ENCODE data around the gene GPR132. TPM values are rescaled to one million over a fixed set of nuclear protein-coding genes. Genes with fewer than 3 reads are reported as not detected.
A peak's percentile ranks its signal among the peaks of the same experiment; 100 is the strongest.
"Not testable (repeated sequence)": the region's sequence is repeated elsewhere in the genome, so short reads cannot be mapped to it uniquely, and the experiment has no call there.

The GPR132 gene
- total RNA-seq, 2 experiments from 2014 or later, result 33.4 to 34.2 TPM

- Mint-ChIP-seq H3K4me1 (ENCODE audit: low read depth) (peaks cover 70% of the 10 kb centered on the region), H3K27me3 (no peaks in the 10 kb centered on the region), H3K9me3 (no peaks in the 10 kb centered on the region), H3K36me3 (peaks cover 19% of the 10 kb centered on the region), H3K27ac (peak overlapping the region; percentile 86), H3K4me3 (peak overlapping the region; percentile 94)
- intact Hi-C loops (cut with micrococcal nuclease), result loop anchor here (1.0 to 2.0 kb wide), 3 partner anchors 38 to 426 kb away; partner anchors contain the start of gene TEDC1
- CTCF ChIA-PET, result interaction anchor here (0.6 to 12.1 kb wide), 6 partner anchors 18 to 416 kb away, joined by 3 to 179 read pairs (median 4); no protein-coding TSS in a partner anchor
- POLR2A ChIA-PET, result interaction anchor here (1.1 to 2.2 kb wide), 6 partner anchors 9 to 228 kb away, joined by 3 to 16 read pairs (median 8); partner anchors contain the start of gene CDCA4
- peak; percentile 72 for DNase-seq
Measured at GRCh38 chr14:105064721-105065143, 498 bp downstream of the GPR132 start.

DNA sequence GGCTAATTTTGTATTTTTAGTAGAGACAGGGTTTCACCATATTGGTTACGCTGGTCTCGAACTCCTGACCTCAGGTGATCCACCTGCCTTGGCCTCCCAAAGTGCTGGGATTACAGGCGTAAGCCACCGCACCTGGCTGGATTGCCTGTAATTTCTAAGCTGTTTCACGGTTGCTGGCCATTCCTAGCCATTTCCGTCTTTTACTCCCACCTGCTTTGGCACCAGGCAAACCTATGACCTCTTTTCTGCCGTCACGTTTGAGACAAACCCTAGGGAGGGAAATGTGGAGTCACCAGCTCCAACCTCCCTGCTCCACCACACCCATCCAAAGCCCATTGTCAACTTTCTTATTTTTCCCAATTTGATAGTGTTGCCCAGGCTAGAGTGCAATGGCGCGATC is 1.2 kb downstream of the GPR132 start:
- CTCF ChIA-PET, result interaction anchor here (0.7 to 12.1 kb wide), 4 partner anchors 25 to 417 kb away, joined by 3 to 179 read pairs (median 4); no protein-coding TSS in a partner anchor
- POLR2A ChIA-PET, result interaction anchor here (1.4 to 2.2 kb wide), 2 partner anchors 11 to 30 kb away, joined by 3 to 8 read pairs; no protein-coding TSS in a partner anchor
- Mint-ChIP-seq H3K27ac (peak overlapping the region; percentile 86), H3K36me3 (peaks cover 21% of the 10 kb centered on the region), H3K4me1 (ENCODE audit: low read depth) (peaks cover 73% of the 10 kb centered on the region), H3K27me3 (no peaks in the 10 kb centered on the region), H3K9me3 (no peaks in the 10 kb centered on the region), H3K4me3 (peak overlapping the region; percentile 94)
- intact Hi-C loops (cut with micrococcal nuclease), result loop anchor here (2.0 kb wide), 1 partner anchor 427 kb away; the partner anchor contains the start of gene TEDC1
- DNase-seq, result no peak

GRCh38 chr14:105063506-105063905 is 1.7 kb downstream of the GPR132 start:
- intact Hi-C loops (cut with micrococcal nuclease), result not testable (repeated sequence)

DNA sequence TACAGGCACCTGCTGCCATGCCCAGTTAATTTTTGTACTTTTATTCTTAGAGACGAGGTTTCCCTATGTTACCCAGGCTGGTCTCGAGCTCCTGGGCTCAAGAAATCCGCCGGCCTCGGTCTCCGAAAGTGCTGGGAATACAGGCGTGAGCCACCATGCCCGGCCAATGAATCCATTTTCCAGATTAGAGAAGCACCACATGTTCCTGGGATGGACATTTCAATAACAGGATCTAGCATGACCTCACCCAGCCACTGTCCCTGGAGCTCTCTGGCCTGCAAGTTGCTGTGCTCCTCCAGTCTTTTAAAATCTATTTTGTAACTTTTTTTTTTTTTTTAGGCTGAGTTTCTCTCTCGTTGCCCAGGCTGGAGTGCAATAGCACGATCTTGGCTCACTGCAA is 2.2 kb downstream of the GPR132 start:
- H3K9me3 Mint-ChIP-seq, result no peaks in the 10 kb centered on the region
- H3K4me1 Mint-ChIP-seq (ENCODE audit: low read depth), result peaks cover 75% of the 10 kb centered on the region
- intact Hi-C loops (cut with micrococcal nuclease), result no loop called here
- ChIA-PET POLR2A (interaction anchor here (1.4 kb wide), 1 partner anchor 31 kb away, joined by 3 read pairs; no protein-coding TSS in a partner anchor), CTCF (interaction anchor here (12.1 kb wide), 1 partner anchor 26 kb away, joined by 179 read pairs; no protein-coding TSS in a partner anchor)
- no peaks in the 10 kb centered on the region for H3K27me3 Mint-ChIP-seq
- peak overlapping the region; percentile 94 for H3K4me3 Mint-ChIP-seq
- peaks cover 26% of the 10 kb centered on the region for H3K36me3 Mint-ChIP-seq
- no peak for DNase-seq
- H3K27ac Mint-ChIP-seq, result peak overlapping the region; percentile 89

More at GRCh38 chr14:105063506-105063905, 1.7 kb downstream of the GPR132 start:
- H3K36me3 Mint-ChIP-seq, result peaks cover 23% of the 10 kb centered on the region
- not testable (repeated sequence) for DNase-seq, H3K9me3 Mint-ChIP-seq, H3K27me3 Mint-ChIP-seq
- ChIA-PET CTCF (interaction anchor here (1.0 to 12.1 kb wide), 2 partner anchors 25 to 88 kb away, joined by 4 to 179 read pairs; no protein-coding TSS in a partner anchor), POLR2A (interaction anchor here (1.4 to 2.2 kb wide), 2 partner anchors 11 to 31 kb away, joined by 3 to 8 read pairs; no protein-coding TSS in a partner anchor)
- peaks cover 72% of the 10 kb centered on the region for H3K4me1 Mint-ChIP-seq (ENCODE audit: low read depth)
- H3K4me3 Mint-ChIP-seq, result peak overlapping the region; percentile 94
- peak overlapping the region; percentile 86 for H3K27ac Mint-ChIP-seq

- Mint-ChIP-seq H3K4me1 (ENCODE audit: low read depth) (peaks cover 66% of the 10 kb centered on the region), H3K9me3 (no peaks in the 10 kb centered on the region), H3K36me3 (peaks cover 28% of the 10 kb centered on the region), H3K27ac (peak overlapping the region; percentile 89), H3K4me3 (peak overlapping the region; percentile 94), H3K27me3 (no peaks in the 10 kb centered on the region)
- no peak for DNase-seq
- intact Hi-C loops (cut with micrococcal nuclease), result no loop called here
- CTCF ChIA-PET, result interaction anchor here (1.3 to 12.1 kb wide), 2 partner anchors 16 to 27 kb away, joined by 6 to 179 read pairs; no protein-coding TSS in a partner anchor
- POLR2A ChIA-PET, result interaction anchor here (1.1 to 3.1 kb wide), 4 partner anchors 8 to 42 kb away, joined by 3 to 10 read pairs (median 4); partner anchors contain the start of gene CDCA4
Measured at GRCh38 chr14:105062048-105062433, 3.2 kb downstream of the GPR132 start.

- intact Hi-C loops (cut with micrococcal nuclease), result no loop called here
- Mint-ChIP-seq H3K36me3 (peaks cover 33% of the 10 kb centered on the region), H3K27ac (peak overlapping the region; percentile 89), H3K4me3 (peak overlapping the region; percentile 94), H3K4me1 (ENCODE audit: low read depth) (peaks cover 61% of the 10 kb centered on the region), H3K27me3 (no peaks in the 10 kb centered on the region), H3K9me3 (no peaks in the 10 kb centered on the region)
- ChIA-PET CTCF (interaction anchor here (1.3 to 12.1 kb wide), 4 partner anchors 9 to 33 kb away, joined by 4 to 179 read pairs (median 7); no protein-coding TSS in a partner anchor), POLR2A (interaction anchor here (1.1 to 3.1 kb wide), 5 partner anchors 9 to 42 kb away, joined by 3 to 10 read pairs (median 4); partner anchors contain the start of gene CDCA4)
- peak; percentile 84 for DNase-seq
Measured at GRCh38 chr14:105061428-105062047, 3.7 kb downstream of the GPR132 start.

DNA sequence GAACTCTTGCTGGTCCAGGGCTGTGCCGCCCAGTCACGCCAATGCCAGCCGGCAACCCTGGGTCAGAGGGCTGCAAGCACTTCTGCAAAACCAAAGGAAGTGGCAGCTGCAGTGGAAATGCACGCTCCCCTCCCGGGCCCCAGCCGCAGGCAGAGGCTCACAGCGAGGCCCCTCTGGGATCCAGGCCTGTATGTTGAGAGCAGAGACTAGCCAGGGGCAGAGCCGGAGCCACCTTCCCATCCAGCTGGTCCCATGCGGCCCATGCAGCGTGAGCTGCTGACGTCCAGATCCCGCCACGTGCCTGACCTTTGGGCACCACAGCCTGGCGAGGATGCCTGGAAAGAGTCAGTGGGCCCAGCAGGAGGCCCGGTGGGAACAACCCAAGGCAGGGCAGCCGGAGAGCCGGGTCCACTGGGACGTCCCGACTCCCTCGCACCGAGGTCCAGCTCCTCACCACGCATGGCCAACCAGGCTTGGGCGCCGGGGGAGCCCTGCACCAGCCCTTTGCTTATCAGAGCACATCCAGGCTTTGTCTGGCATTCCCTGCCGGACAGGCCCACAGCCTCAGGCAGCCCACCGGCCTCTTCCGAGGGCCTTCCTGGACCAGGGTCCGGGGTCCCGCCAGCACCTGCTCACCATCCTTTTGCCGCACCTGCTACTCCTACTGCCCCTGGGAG is 4.3 kb downstream of the GPR132 start:
- intact Hi-C loops (cut with micrococcal nuclease), result no loop called here
- H3K27me3 Mint-ChIP-seq, result no peaks in the 10 kb centered on the region
- H3K36me3 Mint-ChIP-seq, result peaks cover 38% of the 10 kb centered on the region
- peak overlapping the region; percentile 94 for H3K4me3 Mint-ChIP-seq
- ChIA-PET CTCF (interaction anchor here (1.2 to 12.1 kb wide), 4 partner anchors 10 to 85 kb away, joined by 3 to 179 read pairs (median 6); no protein-coding TSS in a partner anchor), POLR2A (interaction anchor here (1.1 to 3.1 kb wide), 5 partner anchors 10 to 41 kb away, joined by 3 to 10 read pairs (median 5); partner anchors contain the start of gene CDCA4)
- H3K27ac Mint-ChIP-seq, result peak overlapping the region; percentile 89
- DNase-seq, result peak; percentile 71
- H3K9me3 Mint-ChIP-seq, result no peaks in the 10 kb centered on the region
- peaks cover 55% of the 10 kb centered on the region for H3K4me1 Mint-ChIP-seq (ENCODE audit: low read depth)

GRCh38 chr14:105059925-105060565 is 5.2 kb downstream of the GPR132 start:
- POLR2A ChIA-PET, result interaction anchor here (0.7 to 3.1 kb wide), 7 partner anchors 10 to 39 kb away, joined by 3 to 10 read pairs (median 5); partner anchors contain the start of gene CDCA4
- Mint-ChIP-seq H3K4me1 (ENCODE audit: low read depth) (peaks cover 50% of the 10 kb centered on the region), H3K9me3 (no peaks in the 10 kb centered on the region), H3K27ac (peak overlapping the region; percentile 89), H3K27me3 (no peaks in the 10 kb centered on the region), H3K4me3 (peak overlapping the region; percentile 94), H3K36me3 (peaks cover 45% of the 10 kb centered on the region)
- CTCF ChIA-PET, result interaction anchor here (1.1 to 12.1 kb wide), 7 partner anchors 11 to 84 kb away, joined by 3 to 179 read pairs (median 5); no protein-coding TSS in a partner anchor
- intact Hi-C loops (cut with micrococcal nuclease), result loop anchor here (1.0 kb wide), 3 partner anchors 10 to 39 kb away; partner anchors contain the start of gene CDCA4
- peak; percentile 62 for DNase-seq

GRCh38 chr14:105059035-105059924 is 6.0 kb downstream of the GPR132 start:
- Mint-ChIP-seq H3K9me3 (no peaks in the 10 kb centered on the region), H3K4me1 (ENCODE audit: low read depth) (peaks cover 46% of the 10 kb centered on the region), H3K36me3 (peaks cover 42% of the 10 kb centered on the region), H3K27ac (peak overlapping the region; percentile 89), H3K4me3 (peak overlapping the region; percentile 94), H3K27me3 (no peaks in the 10 kb centered on the region)
- peak; percentile 81 for DNase-seq
- CTCF ChIA-PET, result interaction anchor here (0.6 to 12.1 kb wide), 8 partner anchors 11 to 1143 kb away, joined by 3 to 179 read pairs (median 5); no protein-coding TSS in a partner anchor
- POLR2A ChIA-PET, result interaction anchor here (0.7 to 3.1 kb wide), 7 partner anchors 11 to 40 kb away, joined by 3 to 10 read pairs (median 5); no protein-coding TSS in a partner anchor
- intact Hi-C loops (cut with micrococcal nuclease), result loop anchor here (1.0 kb wide), 3 partner anchors 11 to 38 kb away; partner anchors contain the start of gene CDCA4

DNA sequence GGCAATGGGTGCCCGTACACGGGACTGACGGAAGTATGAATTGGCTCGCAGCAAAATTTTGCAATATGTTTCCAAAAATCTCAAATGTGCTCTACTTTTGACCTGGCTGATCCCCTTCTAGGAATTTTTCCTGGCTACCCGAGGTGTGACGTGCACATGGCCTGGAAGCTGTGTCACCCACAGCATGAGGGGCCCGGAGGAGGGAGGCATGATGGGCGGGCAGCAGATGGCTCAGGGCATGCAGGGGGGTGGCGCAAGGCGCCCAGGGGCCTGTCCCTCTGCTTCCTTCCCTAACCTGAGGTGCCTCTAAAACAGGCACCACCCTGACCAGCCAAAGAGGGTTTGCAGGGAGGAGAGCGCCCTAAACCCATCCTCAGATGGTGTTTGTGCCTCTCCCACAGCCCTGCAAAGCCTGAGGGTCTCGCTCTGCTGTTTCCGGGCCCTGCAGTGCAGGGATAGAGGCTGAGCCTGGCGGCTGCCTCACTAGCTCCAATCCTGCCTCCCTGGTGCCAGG is 6.7 kb downstream of the GPR132 start:
- POLR2A ChIA-PET, result interaction anchor here (0.9 to 1.8 kb wide), 5 partner anchors 11 to 40 kb away, joined by 3 to 7 read pairs (median 4); no protein-coding TSS in a partner anchor
- Mint-ChIP-seq H3K4me1 (ENCODE audit: low read depth) (peaks cover 42% of the 10 kb centered on the region), H3K4me3 (no peak overlapping the region), H3K27me3 (no peaks in the 10 kb centered on the region), H3K27ac (peak overlapping the region; percentile 89), H3K36me3 (peaks cover 44% of the 10 kb centered on the region), H3K9me3 (no peaks in the 10 kb centered on the region)
- CTCF ChIA-PET, result interaction anchor here (1.0 to 12.1 kb wide), 4 partner anchors 13 to 37 kb away, joined by 3 to 179 read pairs (median 16); no protein-coding TSS in a partner anchor
- intact Hi-C loops (cut with micrococcal nuclease), result loop anchor here (1.0 kb wide), 3 partner anchors 12 to 37 kb away; partner anchors contain the start of gene CDCA4
- no peak for DNase-seq
